ENCODE measurements around the gene ACVR2A. TPM values are rescaled to one million over a fixed set of nuclear protein-coding genes. Genes with fewer than 3 reads are reported as not detected.

Gene ACVR2A
- total and polyA plus RNA-seq, 2 experiments from 2014 or later, result 24.0 to 33.1 TPM

GRCh38 chr2:147855977-147856376 is 11.1 kb downstream of the ACVR2A start:
- H4K20me1 ChIP-seq (ENCODE audit: insufficient read depth), result peaks cover 53% of the 10 kb centered on the region
- in situ Hi-C loops (cut with MboI), result no loop called here
- TF ChIP-seq EZH2 (IDR thresholded peaks at IDR 0.05; ENCODE audit: insufficient read depth, poor library complexity, severe bottlenecking) (no peak), EZH2phosphoT487 (IDR thresholded peaks at IDR 0.05; ENCODE audit: insufficient read depth, low read depth) (no peak)
- peaks cover 100% of the 10 kb centered on the region for H3K79me2 ChIP-seq (ENCODE audit: insufficient read depth)
- DNase-seq, result no peak
- no peaks in the 10 kb centered on the region for H3F3A ChIP-seq (ENCODE audit: insufficient read depth)
- H3K27me3 ChIP-seq (replicated peaks; ENCODE audit: insufficient read depth), result no peaks in the 10 kb centered on the region
- H3K9me3 ChIP-seq (ENCODE audit: low read depth), result no peaks in the 10 kb centered on the region
- no peak overlapping the region for H3K27ac ChIP-seq
- no peaks in the 10 kb centered on the region for H3K36me3 ChIP-seq (ENCODE audit: low read depth)
- no peak overlapping the region for H3K4me3 ChIP-seq
- H3K4me1 ChIP-seq (ENCODE audit: insufficient read depth), result 0 out of 2 replicates have a peak, but pooled peaks cover 6% of the 10 kb centered on the region
- no peaks in the 10 kb centered on the region for H3K9me2 ChIP-seq (ENCODE audit: insufficient read depth)
- H3K9ac ChIP-seq, result no peak overlapping the region
- no peak overlapping the region for H2AFZ ChIP-seq
- no peak overlapping the region for H3K4me2 ChIP-seq (ENCODE audit: unreplicated experiment)

GRCh38 chr2:147860009-147860408 is 15.2 kb downstream of the ACVR2A start:
- no peak overlapping the region for H3K27ac ChIP-seq
- no peaks in the 10 kb centered on the region for H3K9me2 ChIP-seq (ENCODE audit: insufficient read depth)
- 93 to 94% methylated on average over 1 of the region's 1 CpG for WGBS, 2 experiments (ENCODE audit: low coverage in 1 of 2, low lambda C conversion rate in 2 of 2, missing lambda C conversion rate in 2 of 2)
- DNase-seq, result no peak
- H3F3A ChIP-seq (ENCODE audit: insufficient read depth), result peaks cover 19% of the 10 kb centered on the region
- H3K36me3 ChIP-seq (ENCODE audit: low read depth), result no peaks in the 10 kb centered on the region
- no peaks in the 10 kb centered on the region for H3K27me3 ChIP-seq (replicated peaks; ENCODE audit: insufficient read depth)
- TF ChIP-seq EZH2phosphoT487 (IDR thresholded peaks at IDR 0.05; ENCODE audit: insufficient read depth, low read depth) (no peak), EZH2 (IDR thresholded peaks at IDR 0.05; ENCODE audit: insufficient read depth, poor library complexity, severe bottlenecking) (no peak)
- H3K4me2 ChIP-seq (ENCODE audit: unreplicated experiment), result no peak overlapping the region
- H3K9me3 ChIP-seq (ENCODE audit: low read depth), result no peaks in the 10 kb centered on the region
- H3K4me1 ChIP-seq (ENCODE audit: insufficient read depth), result peaks cover 18% of the 10 kb centered on the region
- no peak overlapping the region for H3K9ac ChIP-seq
- H2AFZ ChIP-seq, result no peak overlapping the region
- in situ Hi-C loops (cut with MboI), result no loop called here
- H3K4me3 ChIP-seq, result no peak overlapping the region
- H3K79me2 ChIP-seq (ENCODE audit: insufficient read depth), result peaks cover 100% of the 10 kb centered on the region
- H4K20me1 ChIP-seq (ENCODE audit: insufficient read depth), result peaks cover 28% of the 10 kb centered on the region

- H3K9ac ChIP-seq, result no peak overlapping the region
- no peaks in the 10 kb centered on the region for H3K36me3 ChIP-seq (ENCODE audit: low read depth)
- peaks cover 39% of the 10 kb centered on the region for H4K20me1 ChIP-seq (ENCODE audit: insufficient read depth)
- no peak overlapping the region for H2AFZ ChIP-seq
- TF ChIP-seq EZH2 (IDR thresholded peaks at IDR 0.05; ENCODE audit: insufficient read depth, poor library complexity, severe bottlenecking) (no peak), EZH2phosphoT487 (IDR thresholded peaks at IDR 0.05; ENCODE audit: insufficient read depth, low read depth) (no peak)
- no peaks in the 10 kb centered on the region for H3K9me3 ChIP-seq (ENCODE audit: low read depth)
- in situ Hi-C loops (cut with MboI), result no loop called here
- 29 to 31% methylated on average over 2 of the region's 2 CpGs for WGBS, 2 experiments (ENCODE audit: low coverage in 1 of 2, low lambda C conversion rate in 2 of 2, missing lambda C conversion rate in 2 of 2)
- H3K4me1 ChIP-seq (ENCODE audit: insufficient read depth), result peaks cover 33% of the 10 kb centered on the region
- no peaks in the 10 kb centered on the region for H3K27me3 ChIP-seq (replicated peaks; ENCODE audit: insufficient read depth)
- H3K4me3 ChIP-seq, result no peak overlapping the region
- no peak for DNase-seq
- H3K4me2 ChIP-seq (ENCODE audit: unreplicated experiment), result no peak overlapping the region
- H3K79me2 ChIP-seq (ENCODE audit: insufficient read depth), result peaks cover 100% of the 10 kb centered on the region
- peaks cover 35% of the 10 kb centered on the region for H3F3A ChIP-seq (ENCODE audit: insufficient read depth)
- H3K9me2 ChIP-seq (ENCODE audit: insufficient read depth), result no peaks in the 10 kb centered on the region
- H3K27ac ChIP-seq, result no peak overlapping the region
These were observed 18.2 kb downstream of the ACVR2A start for GRCh38 chr2:147862859-147863516.

- Histone ChIP-seq H4K20me1 (ENCODE audit: insufficient read depth) (peaks cover 33% of the 10 kb centered on the region), H3K4me2 (ENCODE audit: unreplicated experiment) (peak overlapping the region; percentile 7)
- WGBS, 2 experiments (ENCODE audit: low coverage in 1 of 2, low lambda C conversion rate in 2 of 2, missing lambda C conversion rate in 2 of 2), result 14 to 15% methylated on average over 1 of the region's 1 CpG
These were observed 19.0 kb downstream of the ACVR2A start for GRCh38 chr2:147863835-147864234.

GRCh38 chr2:147865560-147865959 is 20.7 kb downstream of the ACVR2A start:
- Histone ChIP-seq H3K36me3 (ENCODE audit: low read depth) (no peaks in the 10 kb centered on the region), H3K9me3 (ENCODE audit: low read depth) (no peaks in the 10 kb centered on the region), H3K4me1 (ENCODE audit: insufficient read depth) (peaks cover 33% of the 10 kb centered on the region), H3K27me3 (replicated peaks; ENCODE audit: insufficient read depth) (no peaks in the 10 kb centered on the region), H4K20me1 (ENCODE audit: insufficient read depth) (peaks cover 45% of the 10 kb centered on the region), H3K4me3 (no peak overlapping the region), H3K79me2 (ENCODE audit: insufficient read depth) (peaks cover 100% of the 10 kb centered on the region), H3K9ac (no peak overlapping the region), H3K9me2 (ENCODE audit: insufficient read depth) (no peaks in the 10 kb centered on the region), H3F3A (ENCODE audit: insufficient read depth) (peaks cover 35% of the 10 kb centered on the region), H3K4me2 (ENCODE audit: unreplicated experiment) (no peak overlapping the region), H3K27ac (no peak overlapping the region), H2AFZ (no peak overlapping the region)
- DNase-seq, result peak; percentile 50
- in situ Hi-C loops (cut with MboI), result no loop called here
- TF ChIP-seq EZH2phosphoT487 (IDR thresholded peaks at IDR 0.05; ENCODE audit: insufficient read depth, low read depth), result no peak

More at GRCh38 chr2:147863835-147864234, 19.0 kb downstream of the ACVR2A start:
- no peak overlapping the region for H2AFZ ChIP-seq
- no peak overlapping the region for H3K9ac ChIP-seq
- in situ Hi-C loops (cut with MboI), result no loop called here
- H3K4me3 ChIP-seq, result no peak overlapping the region
- no peak overlapping the region for H3K27ac ChIP-seq
- H3K9me3 ChIP-seq (ENCODE audit: low read depth), result no peaks in the 10 kb centered on the region
- no peaks in the 10 kb centered on the region for H3K27me3 ChIP-seq (replicated peaks; ENCODE audit: insufficient read depth)
- peak; percentile 28 for DNase-seq
- no peaks in the 10 kb centered on the region for H3K9me2 ChIP-seq (ENCODE audit: insufficient read depth)
- peaks cover 100% of the 10 kb centered on the region for H3K79me2 ChIP-seq (ENCODE audit: insufficient read depth)
- peaks cover 33% of the 10 kb centered on the region for H3K4me1 ChIP-seq (ENCODE audit: insufficient read depth)
- H3K36me3 ChIP-seq (ENCODE audit: low read depth), result no peaks in the 10 kb centered on the region
- H3F3A ChIP-seq (ENCODE audit: insufficient read depth), result peaks cover 35% of the 10 kb centered on the region
- no peak for TF ChIP-seq EZH2phosphoT487 (IDR thresholded peaks at IDR 0.05; ENCODE audit: insufficient read depth, low read depth)
- TF ChIP-seq EZH2 (IDR thresholded peaks at IDR 0.05; ENCODE audit: insufficient read depth, poor library complexity, severe bottlenecking), result no peak
